A549 (cell line): Measurements from ENCODE around the gene MED1. TPM values are rescaled to one million over a fixed set of nuclear protein-coding genes. Genes with fewer than 3 reads are reported as not detected.

Source experiments
- ATAC-seq, 2 experiments: fragments of 200-7000 bp in 1 of 2; fragments of >200 bp in 1 of 2; cut with Nextera tagmentation in 1 of 2; cut with Tn5 transposase in 1 of 2; 3 replicates each; pipeline versions ENCODE4 v1.8.0 to v1.9.1; 2018 to 2020; ENCODE audit warnings: mild to moderate bottlenecking in 1 of 2, moderate library complexity in 1 of 2
- CTCF ChIA-PET: fragments of 300-600 bp; sonication (Branson Sonifier 250); formaldehyde crosslinking; extraction: SDS; loops from one replicate; lab custom pipeline; 2021; ENCODE audit warnings: antibody characterized with exemption, inconsistent platforms; lab: Yijun Ruan, JAX
- POLR2A ChIA-PET: fragments of 350-600 bp; formaldehyde crosslinking; extraction: SDS; loops from one replicate; lab custom pipeline; 2021; ENCODE audit warnings: antibody characterized with exemption, inconsistent platforms; lab: Yijun Ruan, JAX
- DNase-seq, 2 experiments: peaks; one replicate each; pipeline versions ENCODE4 v3.0.0 to v3.0.0-alpha.2; 2011 to 2016; ENCODE audit warnings: low read depth in 1 of 2, low spot score in 1 of 2
- FAIRE-seq: peaks from 2 replicates; lab custom pipeline; 2011; peaks lifted over from hg19 to GRCh38; lab: Jason Lieb, UNC
- H3K27ac ChIP-seq, 2 experiments: fragments of >200 bp; sonication (Bioruptor Twin); formaldehyde crosslinking; 3 replicates each; pipeline ENCODE4 v1.5.1; 2016 to 2017
- H3K4me1 ChIP-seq: fragments of >200 bp; sonication (Bioruptor Twin); formaldehyde crosslinking; 3 replicates; pipeline ENCODE4 v1.6.1; 2016
- H3K4me2 ChIP-seq: fragments of >200 bp; sonication (Bioruptor Twin); formaldehyde crosslinking; 3 replicates; pipeline ENCODE4 v1.6.1; 2016
- H3K4me3 ChIP-seq: fragments of >200 bp; sonication (Bioruptor Twin); formaldehyde crosslinking; 3 replicates; pipeline ENCODE4 v1.5.1; 2016
- H3K9me3 ChIP-seq: fragments of >200 bp; sonication (Bioruptor Twin); formaldehyde crosslinking; 3 replicates; pipeline ENCODE4 v1.6.1; 2016
- BHLHE40 ChIP-seq: IDR thresholded peaks from 2 replicates; pipeline ENCODE4 v1.6.1; 2012; ENCODE audit warnings: low read depth, low read length, inconsistent platforms
- CBX2 ChIP-seq: fragments of 200-600 bp; sonication (generic); IDR thresholded peaks from 2 replicates; pipeline ENCODE4 v1.6.1; 2016; ENCODE audit warnings: low read depth, mild to moderate bottlenecking, borderline replicate concordance
- CHD4 ChIP-seq: fragments of 200-600 bp; sonication (generic); IDR thresholded peaks from 2 replicates; pipeline ENCODE4 v1.6.1; 2016; ENCODE audit warnings: antibody characterized with exemption, mild to moderate bottlenecking, borderline replicate concordance
- EHF ChIP-seq: fragments of 250-450 bp; sonication (Bioruptor Pico); IDR thresholded peaks from 2 replicates; pipeline ENCODE4 v1.5.0; 2020; ENCODE audit warnings: mild to moderate bottlenecking
- ESRRA ChIP-seq: fragments of 150-350 bp; IDR thresholded peaks from 2 replicates; pipeline ENCODE4 v1.6.1; 2014; ENCODE audit warnings: mild to moderate bottlenecking, low read length, borderline replicate concordance
- FOSL2 ChIP-seq, 2 experiments: fragments of 450-650 bp in 1 of 2; fragments of >200 bp in 1 of 2; sonication (Bioruptor Twin) in 1 of 2; formaldehyde crosslinking; IDR thresholded peaks; 2 replicates each; pipeline versions ENCODE4 v1.5.0 to v1.6.1; 2016 to 2020; ENCODE audit warnings: mild to moderate bottlenecking in 1 of 2, moderate library complexity in 1 of 2
- GATA3 ChIP-seq: IDR thresholded peaks from 2 replicates; pipeline ENCODE4 v1.6.1; 2012; ENCODE audit warnings: borderline replicate concordance
- HDAC2 ChIP-seq: fragments of 200-600 bp; sonication (generic); IDR thresholded peaks from 2 replicates; pipeline ENCODE4 v1.6.1; 2016
- HEYL ChIP-seq: fragments of 250-450 bp; sonication (Bioruptor Pico); IDR thresholded peaks from 2 replicates; pipeline ENCODE4 v1.8.0; 2021; ENCODE audit warnings: mild to moderate bottlenecking, moderate library complexity
- JUN ChIP-seq, 2 experiments: fragments of >200 bp; sonication (Bioruptor Twin); formaldehyde crosslinking; IDR thresholded peaks; 2 replicates in 1 of 2; 3 replicates in 1 of 2; pipeline ENCODE4 v1.6.1; 2016 to 2017
- MYC ChIP-seq: IDR thresholded peaks from 2 replicates; pipeline ENCODE4 v1.6.1; 2012; ENCODE audit warnings: mild to moderate bottlenecking, inconsistent platforms, low read length, improper control_type of control experiment, borderline replicate concordance
- RCOR1 ChIP-seq: fragments of 150-350 bp; IDR thresholded peaks from 2 replicates; pipeline ENCODE4 v1.6.1; 2014; ENCODE audit warnings: antibody characterized with exemption, low read length, low read depth
- REST ChIP-seq: fragments of 200-600 bp; sonication (generic); IDR thresholded peaks from 2 replicates; pipeline ENCODE4 v1.6.1; 2016; ENCODE audit warnings: antibody characterized with exemption, mild to moderate bottlenecking, moderate library complexity
- RFX5 ChIP-seq: fragments of 450-650 bp; IDR thresholded peaks from 2 replicates; pipeline ENCODE4 v1.7.1; 2014; ENCODE audit warnings: antibody characterized with exemption, mild to moderate bottlenecking, moderate library complexity
- RNF2 ChIP-seq: fragments of 200-600 bp; sonication (generic); IDR thresholded peaks from 2 replicates; pipeline ENCODE4 v1.6.1; 2016; ENCODE audit warnings: low read depth, mild to moderate bottlenecking, antibody characterized with exemption, moderate library complexity, borderline replicate concordance
- SMC3 ChIP-seq: fragments of >200 bp; sonication (Bioruptor Twin); formaldehyde crosslinking; IDR thresholded peaks from 3 replicates; pipeline ENCODE4 v1.6.1; 2018; ENCODE audit warnings: inconsistent platforms
- ZC3H11A ChIP-seq: fragments of 450-650 bp; IDR thresholded peaks from 2 replicates; pipeline ENCODE4 v1.6.1; 2014; ENCODE audit warnings: antibody characterized with exemption, mild to moderate bottlenecking
- ZSCAN20 ChIP-seq: fragments of 250-450 bp; sonication (Bioruptor Pico); IDR thresholded peaks from 2 replicates; pipeline ENCODE4 v1.8.0; 2022; ENCODE audit warnings: mild to moderate bottlenecking, moderate library complexity
- WGBS: methylation state at CpG from one replicate; pipeline ENCODE4 v1.1.6; 2017; ENCODE audit errors: missing lambda C conversion rate; 5-methylcytosine and 5-hydroxymethylcytosine counted together
- polyA plus RNA-seq, 4 experiments: library from polyadenylated mRNA; depleted of rRNA in 3 of 4; stranded (reverse); fragments of >200 nt; fragmentation: RNase III in 1 of 4; extraction: RNeasy Plus Mini Kit Qiagen cat#74134 plus additional on column Dnase treatment in 1 of 4; gene quantifications; 2 replicates in 3 of 4; 3 replicates in 1 of 4; pipeline ENCODE4 v1.2.3, GENCODE V29; 2011 to 2017
- TF ChIP-seq, protein P1 (sequence below): fragments of 250-450 bp; sonication (Bioruptor Pico); IDR thresholded peaks from 2 replicates; pipeline ENCODE4 v1.5.0; 2021; ENCODE audit warnings: mild to moderate bottlenecking, moderate library complexity, borderline replicate concordance
- TF ChIP-seq, protein P2 (sequence below): fragments of >200 bp; sonication (Bioruptor Twin); formaldehyde crosslinking; IDR thresholded peaks from 2 replicates; pipeline ENCODE4 v1.6.1; 2016

The MED1 gene
- polyA plus RNA-seq, 2 of the 4 experiments (the other 2 are of a cell fraction): 33.8 to 76.2 TPM

GRCh38 chr17:39359994-39360393, 91.1 kb downstream of the MED1 start:
- no peak overlapping the region for H3K4me3 ChIP-seq
- ATAC-seq (no peak), DNase-seq (no peak), FAIRE-seq (no peak)
- H3K9me3 ChIP-seq: no peaks in the 10 kb centered on the region
- TF ChIP-seq ESRRA: no peak
- TF ChIP-seq JUN (IDR thresholded peaks at IDR 0.05): no peak
- TF ChIP-seq BHLHE40: no peak
- no peak for TF ChIP-seq CHD4
- no peak for TF ChIP-seq HDAC2
- no peak for TF ChIP-seq RFX5
- TF ChIP-seq, protein P1, sequence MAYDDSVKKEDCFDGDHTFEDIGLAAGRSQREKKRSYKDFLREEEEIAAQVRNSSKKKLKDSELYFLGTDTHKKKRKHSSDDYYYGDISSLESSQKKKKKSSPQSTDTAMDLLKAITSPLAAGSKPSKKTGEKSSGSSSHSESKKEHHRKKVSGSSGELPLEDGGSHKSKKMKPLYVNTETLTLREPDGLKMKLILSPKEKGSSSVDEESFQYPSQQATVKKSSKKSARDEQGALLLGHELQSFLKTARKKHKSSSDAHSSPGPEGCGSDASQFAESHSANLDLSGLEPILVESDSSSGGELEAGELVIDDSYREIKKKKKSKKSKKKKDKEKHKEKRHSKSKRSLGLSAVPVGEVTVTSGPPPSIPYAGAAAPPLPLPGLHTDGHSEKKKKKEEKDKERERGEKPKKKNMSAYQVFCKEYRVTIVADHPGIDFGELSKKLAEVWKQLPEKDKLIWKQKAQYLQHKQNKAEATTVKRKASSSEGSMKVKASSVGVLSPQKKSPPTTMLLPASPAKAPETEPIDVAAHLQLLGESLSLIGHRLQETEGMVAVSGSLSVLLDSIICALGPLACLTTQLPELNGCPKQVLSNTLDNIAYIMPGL (CRISPR knock-in tag): no peak
- no peak for TF ChIP-seq SMC3
- TF ChIP-seq REST: no peak
- TF ChIP-seq HEYL (CRISPR knock-in tag): no peak
- no peak for TF ChIP-seq CBX2
- no peak for TF ChIP-seq FOSL2 (IDR thresholded peaks at IDR 0.05)
- no peak for TF ChIP-seq FOSL2 (CRISPR knock-in tag; IDR thresholded peaks at IDR 0.05)
- no peak for TF ChIP-seq ZSCAN20 (CRISPR knock-in tag)
- no peak overlapping the region for H3K27ac ChIP-seq
- ChIA-PET CTCF (no interaction called here), POLR2A (no interaction called here)
- H3K4me2 ChIP-seq: no peak overlapping the region
- 92% methylated on average over 1 of the region's 1 CpG for WGBS
- H3K4me1 ChIP-seq: peaks cover 22% of the 10 kb centered on the region

- Histone ChIP-seq H3K4me3 (no peak overlapping the region), H3K4me1 (peaks cover 22% of the 10 kb centered on the region), H3K4me2 (peak overlapping the region; percentile 27), H3K27ac (peak overlapping the region in 1 of 2 experiments; percentile 27; a peak in 1 of 6 replicates), H3K9me3 (no peaks in the 10 kb centered on the region)
- peak in 1 of 2 experiments; percentile 66; a peak in 3 of 6 replicates for ATAC-seq
- TF ChIP-seq EHF (CRISPR knock-in tag) (no peak), MYC (no peak), RCOR1 (no peak), RNF2 (no peak), ESRRA (no peak), GATA3 (no peak), ZC3H11A (no peak)
- TF ChIP-seq, protein P2, sequence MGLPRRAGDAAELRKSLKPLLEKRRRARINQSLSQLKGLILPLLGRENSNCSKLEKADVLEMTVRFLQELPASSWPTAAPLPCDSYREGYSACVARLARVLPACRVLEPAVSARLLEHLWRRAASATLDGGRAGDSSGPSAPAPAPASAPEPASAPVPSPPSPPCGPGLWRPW: no peak
- TF ChIP-seq, protein P1 (CRISPR knock-in tag): no peak
- CTCF ChIA-PET: interaction anchor here (0.7 to 3.4 kb wide), 4 partner anchors 22 to 113 kb away, joined by 3 to 11 read pairs (median 4); no protein-coding TSS in a partner anchor
- peak in 1 of 2 experiments; percentile 23 for DNase-seq
- POLR2A ChIA-PET: no interaction called here
- 43% methylated on average over 3 of the region's 3 CpGs for WGBS
- FAIRE-seq: no peak
Measured at GRCh38 chr17:39357986-39358385, 93.1 kb downstream of the MED1 start.
